ENCODE measurements around the gene ERN2. TPM values are rescaled to one million over a fixed set of nuclear protein-coding genes. Genes with fewer than 3 reads are reported as not detected.

ERN2 gene
- total and polyA plus RNA-seq, 2 of the 13 experiments (the other 11 are each of a cell fraction or from before 2014, with no cell fraction given): 2.2 to 3.5 TPM

GRCh38 chr16:23755484-23755809 is 42.4 kb upstream of the ERN2 start:
- Histone ChIP-seq H3K9me3 (ENCODE audit: low read length) (no peaks in the 10 kb centered on the region), H3K9ac (ENCODE audit: insufficient read depth, low read depth, low read length) (no peak overlapping the region), H3K36me3 (replicated peaks in 1 of 2; ENCODE audit: control insufficient read depth in 1 of 2, insufficient read depth in 2 of 2, low read length in 2 of 2) (no peaks in the 10 kb centered on the region), H3K4me2 (ENCODE audit: low read depth, low read length) (no peak overlapping the region; the same call in 1 of the 2 replicates), H3K4me3 (replicated peaks in 1 of 3; ENCODE audit: insufficient read depth in 1 of 3, low read depth in 2 of 3, low read length in 3 of 3) (peak overlapping the region in 1 of 3 experiments; percentile 61; a peak in 1 of 6 replicates), H4K20me1 (ENCODE audit: insufficient read depth, low read length) (no peaks in the 10 kb centered on the region), H3K27me3 (ENCODE audit: control insufficient read depth in 1 of 2, insufficient read depth in 2 of 2, low read length in 2 of 2) (peaks cover 5 to 24% of the 10 kb centered on the region in 2 experiments; a peak in 4 of 5 replicates), H3K4me1 (ENCODE audit: insufficient read depth, low read length) (peaks cover 9% of the 10 kb centered on the region; the same call in 1 of the 2 replicates), H2AFZ (ENCODE audit: low read length) (no peak overlapping the region), H3K27ac (ENCODE audit: extremely low read length, insufficient read depth, low read length) (no peak overlapping the region), H3K79me2 (ENCODE audit: insufficient read depth, low read length) (no peaks in the 10 kb centered on the region)
- ChIA-PET POLR2A (no interaction called here), CTCF (ENCODE audit: low intra/inter-chr PET ratio, low total read pairs) (no interaction called here)
- no peak for TF ChIP-seq HNRNPUL1 (IDR thresholded peaks at IDR 0.05; ENCODE audit: low read depth, low read length)
- TF ChIP-seq NONO (IDR thresholded peaks at IDR 0.05): no peak
- 0 out of 2 replicates have a peak, but pooled peaks have one; percentile 0 for TF ChIP-seq NONO (CRISPR knock-in tag; conservative IDR thresholded peaks at IDR 0.05)
- ATAC-seq (peak; percentile 16; the same call in 2 of the 3 replicates), DNase-seq (ENCODE audit: low spot score) (no peak), FAIRE-seq (no peak)
- in situ Hi-C loops (cut with HindIII; ENCODE audit: extremely low pct_ligation_motif_present, low pct_unique_long_range_greater_than_20kb) (no loop called here), intact Hi-C loops (cut with micrococcal nuclease; ENCODE audit: unreplicated experiment) (no loop called here)
- BruUV-seq (replicated peaks): no TSS peak
- WGBS (ENCODE audit: low lambda C conversion rate): 74% methylated on average over 15 of the region's 15 CpGs

- CTCF ChIA-PET (ENCODE audit: low intra/inter-chr PET ratio, low total read pairs): no interaction called here
- no TSS peak for BruUV-seq (replicated peaks)
- H3K4me3 ChIP-seq (replicated peaks in 1 of 3; ENCODE audit: insufficient read depth in 1 of 3, low read depth in 2 of 3, low read length in 3 of 3): peak within 1 kb of the TSS; percentile 20 to 61 (median 36); a peak in 5 of 6 replicates
- TF ChIP-seq PAF1 (CRISPR knock-in tag; IDR thresholded peaks at IDR 0.05) (no peak), ZNF703 (CRISPR knock-in tag; IDR thresholded peaks at IDR 0.05; ENCODE audit: borderline replicate concordance) (no peak), GATAD2A (CRISPR knock-in tag; IDR thresholded peaks at IDR 0.05) (peak; percentile 28; the same call in 1 of the 2 replicates), NONO (IDR thresholded peaks at IDR 0.05) (no peak), NONO (CRISPR knock-in tag; conservative IDR thresholded peaks at IDR 0.05) (0 out of 2 replicates have a peak, but pooled peaks have one; percentile 20), STAG1 (CRISPR knock-in tag; IDR thresholded peaks at IDR 0.05) (no peak), ZNF672 (CRISPR knock-in tag; IDR thresholded peaks at IDR 0.05) (no peak), CENPBD1 (CRISPR knock-in tag; IDR thresholded peaks at IDR 0.05; ENCODE audit: borderline replicate concordance, low read depth) (no peak), ZKSCAN5 (CRISPR knock-in tag; IDR thresholded peaks at IDR 0.05) (no peak), XRCC5 (optimal IDR thresholded peaks at IDR 0.05; ENCODE audit: low read length) (no peak), ZNF513 (CRISPR knock-in tag; conservative IDR thresholded peaks at IDR 0.05) (no peak), KAT2B (IDR thresholded peaks at IDR 0.05; ENCODE audit: borderline replicate concordance, low read depth, low read length) (no peak), HNF4G (IDR thresholded peaks at IDR 0.05; ENCODE audit: borderline replicate concordance, low read depth, low read length) (no peak), HNF4G (CRISPR knock-in tag; IDR thresholded peaks at IDR 0.05; ENCODE audit: borderline replicate concordance, low read depth) (no peak), ZNF674 (CRISPR knock-in tag; IDR thresholded peaks at IDR 0.05; ENCODE audit: low read depth) (no peak), ATF7-NPFF (CRISPR knock-in tag; IDR thresholded peaks at IDR 0.05; ENCODE audit: low read depth) (no peak)
Observed at GRCh38 chr16:23754594-23755483, 41.8 kb upstream of the ERN2 start, which contains the start of gene CHP2. Gene CHP2 (plus strand): TSS chr16:23755026. CDS start chr16:23755050, 24 bp downstream.

More at GRCh38 chr16:23754594-23755483, 41.8 kb upstream of the ERN2 start, which contains the start of gene CHP2:
- Histone ChIP-seq H3K27me3 (ENCODE audit: control insufficient read depth in 1 of 2, insufficient read depth in 2 of 2, low read length in 2 of 2) (peaks cover 5 to 24% of the 10 kb centered on the region in 2 experiments; a peak in 4 of 5 replicates), H3K4me2 (ENCODE audit: low read depth, low read length) (peak within 1 kb of the TSS; percentile 64), H2AFZ (ENCODE audit: low read length) (no peak within 1 kb of the TSS), H3K79me2 (ENCODE audit: insufficient read depth, low read length) (no peaks in the 10 kb centered on the region), H4K20me1 (ENCODE audit: insufficient read depth, low read length) (no peaks in the 10 kb centered on the region), H3K27ac (ENCODE audit: extremely low read length, insufficient read depth, low read length) (no peak within 1 kb of the TSS), H3K36me3 (replicated peaks in 1 of 2; ENCODE audit: control insufficient read depth in 1 of 2, insufficient read depth in 2 of 2, low read length in 2 of 2) (no peaks in the 10 kb centered on the region), H3K9ac (ENCODE audit: insufficient read depth, low read depth, low read length) (no peak within 1 kb of the TSS), H3K4me1 (ENCODE audit: insufficient read depth, low read length) (peaks cover 9% of the 10 kb centered on the region; the same call in 1 of the 2 replicates), H3K9me3 (ENCODE audit: low read length) (no peaks in the 10 kb centered on the region)
- POLR2A ChIA-PET: no interaction called here
- ATAC-seq: peak; percentile 50
- FAIRE-seq: no peak
- intact Hi-C loops (cut with micrococcal nuclease; ENCODE audit: unreplicated experiment): no loop called here
- 57% methylated on average over 79 of the region's 80 CpGs for WGBS (ENCODE audit: low lambda C conversion rate)
- in situ Hi-C loops (cut with HindIII; ENCODE audit: extremely low pct_ligation_motif_present, low pct_unique_long_range_greater_than_20kb): no loop called here
- DNase-seq (ENCODE audit: low spot score): no peak

Data from HepG2 (cell line).